Measurements from ENCODE around the gene ZNF135.

ZNF135 gene

GRCh38 chr19:58059003-58059670, at the start of gene ZNF135:
Gene ZNF135, plus strand, starts transcription at chr19:58059282. Its CDS starts 721 bp downstream, at chr19:58060003.
- no peak for DNase-seq (ENCODE audit: low read depth, low spot score)

- DNase-seq (ENCODE audit: low read depth, low spot score), result no peak
Measured at GRCh38 chr19:58009301-58009665, 49.8 kb upstream of the ZNF135 start.

GRCh38 chr19:58009666-58010301, 49.3 kb upstream of the ZNF135 start:
- DNase-seq (ENCODE audit: low read depth, low spot score), result peak; percentile 59

- no peak for DNase-seq (ENCODE audit: low read depth, low spot score)
Measured at GRCh38 chr19:58010507-58010906, 48.6 kb upstream of the ZNF135 start.

- no peak for DNase-seq (ENCODE audit: low read depth, low spot score)
Measured at GRCh38 chr19:58014141-58014540, 44.9 kb upstream of the ZNF135 start.

- DNase-seq (ENCODE audit: low read depth, low spot score), result no peak
Measured at GRCh38 chr19:58020129-58020528, 39.0 kb upstream of the ZNF135 start.

- peak; percentile 88 for DNase-seq (ENCODE audit: low read depth, low spot score)
Measured at GRCh38 chr19:58021541-58022282, 37.4 kb upstream of the ZNF135 start.

- DNase-seq (ENCODE audit: low read depth, low spot score), result no peak
Measured at GRCh38 chr19:58022283-58022660, 36.8 kb upstream of the ZNF135 start.

GRCh38 chr19:58024661-58025060, 34.4 kb upstream of the ZNF135 start:
- DNase-seq (ENCODE audit: low read depth, low spot score), result no peak

- DNase-seq (ENCODE audit: low read depth, low spot score), result peak; percentile 59
Measured at GRCh38 chr19:58033741-58034476, 25.2 kb upstream of the ZNF135 start, which contains the start of gene ZSCAN1. Gene ZSCAN1, plus strand, starts transcription at chr19:58034025. Its CDS starts 3,812 bp downstream, at chr19:58037837.

GRCh38 chr19:58034477-58034793, 24.6 kb upstream of the ZNF135 start:
- no peak for DNase-seq (ENCODE audit: low read depth, low spot score)

GRCh38 chr19:58035863-58036262, 23.2 kb upstream of the ZNF135 start:
- no peak for DNase-seq (ENCODE audit: low read depth, low spot score)

- no peak for DNase-seq (ENCODE audit: low read depth, low spot score)
Measured at GRCh38 chr19:58037927-58038687, 21.0 kb upstream of the ZNF135 start.

GRCh38 chr19:58038688-58039204, 20.3 kb upstream of the ZNF135 start:
- DNase-seq (ENCODE audit: low read depth, low spot score), result no peak

- no peak for DNase-seq (ENCODE audit: low read depth, low spot score)
Measured at GRCh38 chr19:58040751-58041525, 18.1 kb upstream of the ZNF135 start.

- DNase-seq (ENCODE audit: low read depth, low spot score), result no peak
Measured at GRCh38 chr19:58042495-58043340, 16.4 kb upstream of the ZNF135 start.

GRCh38 chr19:58044391-58044790, 14.7 kb upstream of the ZNF135 start:
- no peak for DNase-seq (ENCODE audit: low read depth, low spot score)

GRCh38 chr19:58044886-58045285, 14.2 kb upstream of the ZNF135 start:
- no peak for DNase-seq (ENCODE audit: low read depth, low spot score)

- no peak for DNase-seq (ENCODE audit: low read depth, low spot score)
Measured at GRCh38 chr19:58045411-58046050, 13.6 kb upstream of the ZNF135 start.
